SK-N-MC (cell line): ENCODE measurements around the gene SCYGR1.

Experiments
- EZH2 ChIP-seq: fragments of 200-600 bp; sonication (generic); IDR thresholded peaks from one replicate; pipeline ENCODE4 v1.6.1; 2017; ENCODE audit warnings: antibody characterized with exemption
- POLR2AphosphoS5 ChIP-seq: IDR thresholded peaks from 2 replicates; pipeline ENCODE4 v1.6.1; 2012; ENCODE audit warnings: mild to moderate bottlenecking, low read depth, low read length, borderline replicate concordance

DNA sequence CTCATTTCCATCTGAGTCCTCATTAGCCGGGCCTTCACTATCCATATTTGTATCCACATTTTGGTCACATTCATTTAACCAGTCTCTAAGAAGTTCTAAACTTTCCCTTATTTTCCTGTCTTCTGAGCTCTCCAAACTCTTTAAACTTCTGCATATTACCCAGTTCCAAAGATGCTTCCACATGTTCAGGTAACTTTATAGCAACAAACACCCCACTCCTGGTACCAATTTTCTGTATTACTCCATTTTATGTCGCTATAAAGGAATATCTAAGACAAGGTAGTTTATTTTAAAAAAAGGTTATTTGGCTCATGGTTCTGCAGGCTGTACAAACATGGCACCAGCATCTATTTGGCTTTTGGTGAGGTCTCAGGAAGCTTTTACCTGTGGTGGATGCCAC is 45.4 kb upstream of the SCYGR1 start:
- TF ChIP-seq POLR2AphosphoS5 (no peak), EZH2 (no peak)
